Measurements from ENCODE around the gene HTR3E. TPM values are rescaled to one million over a fixed set of nuclear protein-coding genes. Genes with fewer than 3 reads are reported as not detected.
A peak's percentile ranks its signal among the peaks of the same experiment; 100 is the strongest.

Gene HTR3E
- total and polyA plus RNA-seq, 2 of the 13 experiments (the other 11 are each of a cell fraction or from before 2014, with no cell fraction given): not detected

DNA sequence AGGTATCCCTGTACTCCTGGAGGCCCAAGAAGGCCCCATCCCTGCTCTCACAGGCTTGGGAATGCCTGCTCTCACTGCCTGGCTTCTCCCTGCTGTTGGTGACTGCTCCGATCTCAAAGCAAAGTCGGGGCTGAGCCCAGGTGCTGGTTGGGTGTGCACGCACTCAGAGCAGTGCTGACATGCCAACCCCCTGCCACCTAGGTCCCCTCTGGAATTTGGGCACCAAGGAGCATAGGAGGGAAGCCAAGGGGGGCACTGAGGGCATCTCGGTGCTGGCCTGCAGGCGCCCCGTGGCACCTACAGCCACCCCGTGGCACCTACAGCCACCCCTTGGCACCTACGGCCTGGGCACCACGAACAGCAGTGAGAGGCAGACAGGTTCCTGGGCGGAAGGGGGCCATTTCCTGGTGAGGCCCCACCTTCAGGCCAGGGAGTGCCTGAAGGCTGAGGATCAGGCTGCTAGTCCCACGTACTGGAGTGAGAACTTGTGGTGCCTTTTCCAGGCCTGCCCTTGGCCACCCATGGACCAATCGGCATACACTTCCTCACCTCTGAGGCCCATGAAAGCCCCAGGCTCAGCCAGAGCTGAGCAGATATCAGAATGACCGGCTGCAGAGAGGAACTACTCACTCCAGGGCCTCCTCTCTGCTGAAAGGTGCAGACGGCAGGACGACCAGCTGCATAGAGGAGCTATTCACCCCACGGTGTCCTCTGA, 15.6 kb upstream of the HTR3E start:
- H3K9ac ChIP-seq (ENCODE audit: insufficient read depth, low read depth, low read length): no peak overlapping the region
- no peaks in the 10 kb centered on the region for H3K36me3 ChIP-seq (replicated peaks in 1 of 2; ENCODE audit: control insufficient read depth in 1 of 2, insufficient read depth in 2 of 2, low read length in 2 of 2)
- H3K4me1 ChIP-seq (ENCODE audit: insufficient read depth, low read length): no peaks in the 10 kb centered on the region
- H3K9me3 ChIP-seq (ENCODE audit: low read length): peaks cover 9% of the 10 kb centered on the region
- 0% methylated on average over 3 of the region's 16 CpGs for WGBS (ENCODE audit: low lambda C conversion rate)
- ATAC-seq (peak; percentile 82), FAIRE-seq (no peak), DNase-seq (ENCODE audit: low spot score) (peak; percentile 12)
- H3K4me2 ChIP-seq (ENCODE audit: low read depth, low read length): peak overlapping the region; percentile 53
- intact Hi-C loops (cut with micrococcal nuclease; ENCODE audit: unreplicated experiment): no loop called here
- POLR2A ChIA-PET: no interaction called here
- in situ Hi-C loops (cut with HindIII; ENCODE audit: extremely low pct_ligation_motif_present, low pct_unique_long_range_greater_than_20kb): no loop called here
- no TSS peak for BruUV-seq (replicated peaks)
- H3K27me3 ChIP-seq (ENCODE audit: control insufficient read depth in 1 of 2, insufficient read depth in 2 of 2, low read length in 2 of 2): peaks cover 1 to 3% of the 10 kb centered on the region in 2 experiments; a peak in 2 of 5 replicates
- no peaks in the 10 kb centered on the region for H4K20me1 ChIP-seq (ENCODE audit: insufficient read depth, low read length)
- H3K4me3 ChIP-seq (replicated peaks in 1 of 3; ENCODE audit: insufficient read depth in 1 of 3, low read depth in 2 of 3, low read length in 3 of 3): peak overlapping the region in 1 of 3 experiments; percentile 43; a peak in 1 of 6 replicates
- no peaks in the 10 kb centered on the region for H3K79me2 ChIP-seq (ENCODE audit: insufficient read depth, low read length)
- H2AFZ ChIP-seq (ENCODE audit: low read length): no peak overlapping the region
- no peak overlapping the region for H3K27ac ChIP-seq (ENCODE audit: extremely low read length, insufficient read depth, low read length)
- CTCF ChIA-PET (ENCODE audit: low intra/inter-chr PET ratio, low total read pairs): no interaction called here
- TF ChIP-seq ZNF335 (CRISPR knock-in tag; IDR thresholded peaks at IDR 0.05): peak; percentile 58; the same call in 1 of the 2 replicates
- TF ChIP-seq ZNF687 (CRISPR knock-in tag; IDR thresholded peaks at IDR 0.05): peak; percentile 40; the same call in 1 of the 2 replicates
- TF ChIP-seq NFE2L2 (IDR thresholded peaks at IDR 0.05; ENCODE audit: low read length): no peak
- no peak for TF ChIP-seq CENPX (CRISPR knock-in tag; IDR thresholded peaks at IDR 0.05)
- TF ChIP-seq NR2F6 (IDR thresholded peaks at IDR 0.05): no peak
- no peak for TF ChIP-seq NR2F6 (CRISPR knock-in tag; IDR thresholded peaks at IDR 0.05)
- TF ChIP-seq ZFX (CRISPR knock-in tag; IDR thresholded peaks at IDR 0.05; ENCODE audit: low read depth): peak; percentile 42
- peak; percentile 66; the same call in 1 of the 2 replicates for TF ChIP-seq HNRNPL (IDR thresholded peaks at IDR 0.05; ENCODE audit: low read depth, low read length)
- 0 out of 2 replicates have a peak, but pooled peaks have one; percentile 9 for TF ChIP-seq CTCF (CRISPR knock-in tag; IDR thresholded peaks at IDR 0.05)
- TF ChIP-seq NR3C1 (CRISPR knock-in tag; IDR thresholded peaks at IDR 0.05): no peak
- TF ChIP-seq, protein P1, sequence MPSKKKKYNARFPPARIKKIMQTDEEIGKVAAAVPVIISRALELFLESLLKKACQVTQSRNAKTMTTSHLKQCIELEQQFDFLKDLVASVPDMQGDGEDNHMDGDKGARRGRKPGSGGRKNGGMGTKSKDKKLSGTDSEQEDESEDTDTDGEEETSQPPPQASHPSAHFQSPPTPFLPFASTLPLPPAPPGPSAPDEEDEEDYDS (CRISPR knock-in tag; IDR thresholded peaks at IDR 0.05): peak; percentile 58
- 0 out of 2 replicates have a peak, but pooled peaks have one; percentile 25 for TF ChIP-seq PHF8 (CRISPR knock-in tag; IDR thresholded peaks at IDR 0.05)
- TF ChIP-seq NFYC (CRISPR knock-in tag; IDR thresholded peaks at IDR 0.05): 0 out of 2 replicates have a peak, but pooled peaks have one; percentile 10
- TF ChIP-seq ELF1 (CRISPR knock-in tag; IDR thresholded peaks at IDR 0.05): 0 out of 2 replicates have a peak, but pooled peaks have one; percentile 18
- no peak for TF ChIP-seq ZBTB21 (CRISPR knock-in tag; IDR thresholded peaks at IDR 0.05)
- no peak for TF ChIP-seq RFX1 (IDR thresholded peaks at IDR 0.05)
- peak; percentile 40; the same call in 1 of the 2 replicates for TF ChIP-seq GABPB1 (CRISPR knock-in tag; IDR thresholded peaks at IDR 0.05)
- TF ChIP-seq, protein P2, sequence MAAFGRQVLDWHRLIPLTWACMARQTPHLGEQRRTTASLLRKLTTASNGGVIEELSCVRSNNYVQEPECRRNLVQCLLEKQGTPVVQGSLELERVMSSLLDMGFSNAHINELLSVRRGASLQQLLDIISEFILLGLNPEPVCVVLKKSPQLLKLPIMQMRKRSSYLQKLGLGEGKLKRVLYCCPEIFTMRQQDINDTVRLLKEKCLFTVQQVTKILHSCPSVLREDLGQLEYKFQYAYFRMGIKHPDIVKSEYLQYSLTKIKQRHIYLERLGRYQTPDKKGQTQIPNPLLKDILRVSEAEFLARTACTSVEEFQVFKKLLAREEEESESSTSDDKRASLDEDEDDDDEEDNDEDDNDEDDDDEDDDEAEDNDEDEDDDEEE (CRISPR knock-in tag; IDR thresholded peaks at IDR 0.05): no peak
- TF ChIP-seq ZNF101 (CRISPR knock-in tag; IDR thresholded peaks at IDR 0.05; ENCODE audit: borderline replicate concordance, low read depth): no peak

Data from HepG2 (cell line).